Esophagus squamous epithelium (tissue), 5 donors: ENCODE data around the gene HPD. TPM values are rescaled to one million over a fixed set of nuclear protein-coding genes. Genes with fewer than 3 reads are reported as not detected.

Source experiments
- DNase-seq: peaks from one replicate; lab custom pipeline; 2025; lab: John Stamatoyannopoulos, UW
- H3K27ac ChIP-seq, 4 donors: fragments of 200-600 bp; sonication (generic); one replicate each; pipeline ENCODE4 v1.5.1; 2016 to 2019; ENCODE audit warnings: mild to moderate bottlenecking in 1 of 4
- H3K27me3 ChIP-seq, 4 donors: fragments of 200-600 bp; sonication (generic); 1 replicate in 3 of 4; 2 replicates in 1 of 4; pipeline versions ENCODE4 v1.5.1 to v1.6.0; 2017 to 2021; ENCODE audit warnings: antibody characterized with exemption in 1 of 4
- H3K36me3 ChIP-seq, 3 donors: fragments of 200-600 bp; sonication (generic); one replicate each; pipeline ENCODE4 v1.5.1; 2016 to 2019
- H3K4me1 ChIP-seq, 3 donors: fragments of 200-600 bp; sonication (generic); one replicate each; pipeline ENCODE4 v1.5.1; 2017 to 2019
- H3K4me3 ChIP-seq, 4 donors: fragments of 200-600 bp; sonication (generic); 1 replicate in 3 of 4; 2 replicates in 1 of 4; pipeline ENCODE4 v1.5.1; 2016 to 2019; ENCODE audit warnings: mild to moderate bottlenecking in 2 of 4, moderate library complexity in 1 of 4
- H3K9me3 ChIP-seq, 3 donors: fragments of 200-600 bp; sonication (generic); one replicate each; pipeline ENCODE4 v1.5.1; 2016 to 2019
- CTCF ChIP-seq, 6 experiments: fragments of 450-650 bp in 4 of 6; fragments of 200-600 bp in 2 of 6; sonication (generic) in 2 of 6; IDR thresholded peaks; one replicate each; pipeline ENCODE4 v1.5.1; 2016 to 2019; ENCODE audit warnings: antibody characterized with exemption in 6 of 6, mild to moderate bottlenecking in 4 of 6, moderate library complexity in 4 of 6
- POLR2A ChIP-seq, 4 donors: fragments of 450-650 bp; IDR thresholded peaks; one replicate each; pipeline ENCODE4 v1.6.1; 2017; ENCODE audit warnings: antibody characterized with exemption in 4 of 4, mild to moderate bottlenecking in 4 of 4, moderate library complexity in 3 of 4
- WGBS, 2 donors: methylation state at CpG; one replicate each; pipeline ENCODE4 v1.1.5; 2018; 5-methylcytosine and 5-hydroxymethylcytosine counted together
- intact Hi-C: fragments of 100-400 bp; cut with DNase I; formaldehyde crosslinking; loops from one replicate; pipeline ENCODE4 v1.15.0; 2022
- total RNA-seq, 4 donors: library from RNA; depleted of rRNA; stranded (reverse); fragments of >200 nt; gene quantifications; one replicate each; pipeline ENCODE4 v1.1.0, GENCODE V29; 2016
- donor health status: DM: yes; HTN: yes; CAD: no.

HPD gene
- total RNA-seq: 1 to 10 TPM in 1 of 4 donors, not detected in 3; 1.3 TPM

- intact Hi-C loops: no loop called here
- Histone ChIP-seq H3K27ac (peak within 1 kb of the TSS; percentile 65 to 88 (median 86)), H3K9me3 (no peaks in the 10 kb centered on the region), H3K36me3 (no peaks in the 10 kb centered on the region), H3K27me3 (peaks cover 0 to 5% (median 0%) of the 10 kb centered on the region in 4 donors), H3K4me1 (peaks cover 0 to 25% (median 8%) of the 10 kb centered on the region in 3 donors), H3K4me3 (no peak within 1 kb of the TSS)
- no peak for DNase-seq
- WGBS, 2 donors: 69 to 74% methylated on average over 10 to 12 of the region's 16 CpGs
- TF ChIP-seq POLR2A (IDR thresholded peaks at IDR 0.05) (no peak), CTCF (IDR thresholded peaks at IDR 0.05) (no peak)
These were observed at the start of gene HPD for GRCh38 chr12:121858662-121859572. Gene HPD (minus strand): TSS chr12:121858859. CDS start chr12:121858823, 36 bp downstream.

- WGBS, 2 donors: 30 to 64% methylated on average over 4 of the region's 4 CpGs
- intact Hi-C loops: no loop called here
- Histone ChIP-seq H3K36me3 (peaks cover 5 to 100% (median 34%) of the 10 kb centered on the region in 3 donors), H3K4me3 (no peak overlapping the region), H3K27me3 (no peaks in the 10 kb centered on the region), H3K27ac (no peak overlapping the region), H3K4me1 (no peaks in the 10 kb centered on the region), H3K9me3 (no peaks in the 10 kb centered on the region)
- no peak for TF ChIP-seq POLR2A (IDR thresholded peaks at IDR 0.05)
- TF ChIP-seq CTCF (IDR thresholded peaks at IDR 0.05): no peak
- DNase-seq: no peak
These were observed 47.1 kb upstream of the HPD start for GRCh38 chr12:121905746-121906145.

DNA sequence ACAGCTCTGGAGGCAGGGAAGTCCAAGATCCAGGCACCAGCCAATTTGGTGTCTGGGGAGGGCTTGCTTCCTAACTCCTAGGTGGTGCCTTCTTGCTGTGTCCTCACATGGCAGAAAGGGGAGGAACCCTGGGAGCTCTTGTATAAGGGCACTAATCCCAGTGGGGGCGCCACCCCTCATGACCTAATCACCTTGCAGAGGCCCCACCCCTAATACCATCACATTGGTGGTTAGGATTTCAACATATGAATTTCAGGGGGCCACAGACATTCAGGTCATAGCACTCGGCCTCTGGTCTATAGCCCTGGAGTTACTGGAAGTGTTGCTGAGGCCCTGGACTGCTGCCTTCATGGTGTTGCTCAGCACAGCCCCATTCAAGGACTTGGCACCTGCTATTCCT, 44.5 kb upstream of the HPD start:
- Histone ChIP-seq H3K4me3 (no peak overlapping the region), H3K9me3 (no peaks in the 10 kb centered on the region), H3K4me1 (no peaks in the 10 kb centered on the region), H3K36me3 (peaks cover 19 to 100% (median 40%) of the 10 kb centered on the region in 3 donors), H3K27ac (no peak overlapping the region), H3K27me3 (no peaks in the 10 kb centered on the region)
- TF ChIP-seq POLR2A (IDR thresholded peaks at IDR 0.05) (no peak), CTCF (IDR thresholded peaks at IDR 0.05) (no peak)
- WGBS, 2 donors: 86 to 90% methylated on average over 1 to 2 of the region's 2 CpGs
- no peak for DNase-seq
- intact Hi-C loops: no loop called here

DNA sequence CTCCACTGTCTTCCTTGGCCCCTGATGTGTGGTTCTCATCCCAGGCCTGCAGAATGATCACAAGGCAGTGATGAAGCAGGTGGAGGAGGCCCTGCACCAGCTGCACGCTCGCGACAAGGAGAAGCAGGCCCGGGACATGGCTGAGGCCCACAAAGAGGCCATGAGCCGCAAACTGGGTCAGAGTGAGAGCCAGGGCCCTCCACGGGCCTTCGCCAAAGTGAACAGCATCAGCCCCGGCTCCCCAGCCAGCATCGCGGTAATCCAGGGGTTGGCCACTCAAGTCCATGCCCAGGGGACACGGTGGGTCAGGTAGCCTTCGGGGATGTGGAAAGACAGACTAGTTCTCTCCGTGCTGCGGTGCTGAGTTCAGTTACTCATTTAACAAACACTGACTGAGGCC, 40.9 kb upstream of the HPD start:
- no peak for DNase-seq
- Histone ChIP-seq H3K36me3 (peaks cover 23 to 100% (median 35%) of the 10 kb centered on the region in 3 donors), H3K4me1 (peaks cover 0 to 4% (median 2%) of the 10 kb centered on the region in 3 donors), H3K27ac (no peak overlapping the region), H3K27me3 (no peaks in the 10 kb centered on the region), H3K9me3 (no peaks in the 10 kb centered on the region), H3K4me3 (no peak overlapping the region)
- WGBS, 2 donors: 90% methylated on average over 3 of the region's 14 CpGs; no CpG with 5 or more reads in 1 of the 2 donors
- no peak for TF ChIP-seq CTCF (IDR thresholded peaks at IDR 0.05)
- TF ChIP-seq POLR2A (IDR thresholded peaks at IDR 0.05): no peak
- intact Hi-C loops: no loop called here

DNA sequence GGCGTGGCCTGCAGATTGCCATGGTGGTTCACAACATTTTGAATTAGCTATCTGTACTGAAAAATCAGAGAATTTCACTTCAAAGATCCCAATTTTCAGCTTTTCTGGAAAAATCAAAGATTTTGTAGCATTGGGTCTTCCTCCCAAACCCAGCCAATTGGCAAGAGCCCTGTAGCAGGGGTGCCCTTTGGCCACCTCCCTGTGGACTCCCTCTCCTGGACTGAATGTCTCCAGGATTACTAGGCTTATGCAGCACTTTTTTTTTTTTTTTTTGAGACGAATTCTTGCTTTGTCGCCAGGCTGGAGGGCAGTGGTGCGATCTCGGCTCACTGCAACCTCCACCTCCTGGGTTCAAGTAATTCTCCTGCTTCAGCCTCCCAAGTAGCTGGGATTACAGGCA, 39.6 kb upstream of the HPD start:
- DNase-seq: no peak
- no peak overlapping the region for H3K27ac ChIP-seq
- 67 to 85% methylated on average over 5 of the region's 5 CpGs for WGBS, 2 donors
- intact Hi-C loops: no loop called here
- H3K27me3 ChIP-seq: no peaks in the 10 kb centered on the region
- TF ChIP-seq CTCF (IDR thresholded peaks at IDR 0.05) (no peak), POLR2A (IDR thresholded peaks at IDR 0.05) (no peak)
- H3K36me3 ChIP-seq: peaks cover 23 to 91% (median 24%) of the 10 kb centered on the region in 3 donors
- H3K9me3 ChIP-seq: no peaks in the 10 kb centered on the region
- H3K4me1 ChIP-seq: peaks cover 11 to 17% (median 14%) of the 10 kb centered on the region in 3 donors
- no peak overlapping the region for H3K4me3 ChIP-seq
